HepG2 (cell line): Measurements from ENCODE around the gene NME4. TPM values are rescaled to one million over a fixed set of nuclear protein-coding genes. Genes with fewer than 3 reads are reported as not detected.

Experiments
- ATAC-seq: fragments of 200-7000 bp; cut with Tn5 transposase; 3 replicates; pipeline ENCODE4 v1.9.1; 2020; ENCODE audit warnings: mild to moderate bottlenecking, moderate library complexity
- BruUV-seq: library from RNA; stranded (reverse); fragments of 400-500 nt; replicated peaks from 2 replicates; lab custom pipeline; 2021; lab: Mats Ljungman, UMichigan
- CTCF ChIA-PET: fragments of 300-600 bp; formaldehyde crosslinking; extraction: SDS; loops from one replicate; lab custom pipeline; 2021; ENCODE audit warnings: low total read pairs, inconsistent platforms, low intra/inter-chr PET ratio; lab: Yijun Ruan, JAX
- POLR2A ChIA-PET: fragments of 350-600 bp; sonication (Branson Sonifier 250); formaldehyde crosslinking; loops from one replicate; lab custom pipeline; 2020; ENCODE audit warnings: antibody characterized with exemption, inconsistent platforms; lab: Yijun Ruan, JAX
- DNase-seq: peaks from one replicate; pipeline ENCODE4 v3.0.0-alpha.2; 2015; ENCODE audit warnings: low spot score
- FAIRE-seq: peaks from 3 replicates; lab custom pipeline; 2011; peaks lifted over from hg19 to GRCh38; lab: Jason Lieb, UNC
- H2AFZ ChIP-seq: one replicate; pipeline ENCODE4 v1.6.1; 2011; ENCODE audit warnings: low read length, inconsistent platforms
- H3K27ac ChIP-seq: fragments of 300-600 bp; 3 replicates; pipeline ENCODE4 v1.8.0; 2011; ENCODE audit warnings: mixed run types, mild to moderate bottlenecking, mixed read lengths, low read length, inconsistent platforms; ENCODE audit not compliant: insufficient read depth; ENCODE audit errors: extremely low read length
- H3K27me3 ChIP-seq, 2 experiments: fragments of 200-600 bp in 1 of 2; 2 replicates in 1 of 2; 3 replicates in 1 of 2; pipeline versions ENCODE4 v1.6.0 to v1.8.0; 2011; ENCODE audit warnings: low read length in 2 of 2, mild to moderate bottlenecking in 2 of 2, moderate library complexity in 2 of 2, inconsistent platforms in 1 of 2; ENCODE audit not compliant: insufficient read depth in 2 of 2, control insufficient read depth in 1 of 2
- H3K36me3 ChIP-seq, 2 experiments: fragments of 200-600 bp in 1 of 2; replicated peaks in 1 of 2; 2 replicates in 1 of 2; 3 replicates in 1 of 2; pipeline versions ENCODE4 v1.5.1 to v1.8.0; 2011; ENCODE audit warnings: low read length in 2 of 2, inconsistent platforms in 1 of 2; ENCODE audit not compliant: insufficient read depth in 2 of 2, control insufficient read depth in 1 of 2
- H3K4me1 ChIP-seq: 2 replicates; pipeline ENCODE4 v1.5.1; 2012; ENCODE audit warnings: low read length, inconsistent platforms; ENCODE audit not compliant: insufficient read depth
- H3K4me2 ChIP-seq: 2 replicates; pipeline ENCODE4 v1.6.0; 2011; ENCODE audit warnings: low read depth, low read length, inconsistent platforms
- H3K4me3 ChIP-seq, 3 experiments: fragments of 200-600 bp in 1 of 3; sonication (generic), shearing (Covaris generic) in 1 of 3; replicated peaks in 1 of 3; 2 replicates each; pipeline ENCODE4 v1.5.1; 2011 to 2016; ENCODE audit warnings: low read length in 3 of 3, inconsistent platforms in 2 of 3, low read depth in 2 of 3, mild to moderate bottlenecking in 2 of 3, control low read depth in 1 of 3, mixed read lengths in 1 of 3; ENCODE audit not compliant: insufficient read depth in 1 of 3
- H3K79me2 ChIP-seq: one replicate; pipeline ENCODE4 v1.6.1; 2011; ENCODE audit warnings: low read length, inconsistent platforms; ENCODE audit not compliant: insufficient read depth
- H3K9ac ChIP-seq: 2 replicates; pipeline ENCODE4 v1.6.0; 2011; ENCODE audit warnings: mild to moderate bottlenecking, low read depth, low read length, inconsistent platforms; ENCODE audit not compliant: insufficient read depth
- H3K9me3 ChIP-seq: 2 replicates; pipeline ENCODE4 v1.5.1; 2012; ENCODE audit warnings: mild to moderate bottlenecking, low read length
- H4K20me1 ChIP-seq: 2 replicates; pipeline ENCODE4 v1.6.0; 2011; ENCODE audit warnings: inconsistent platforms, mild to moderate bottlenecking, low read length, moderate library complexity; ENCODE audit not compliant: insufficient read depth
- AHDC1 ChIP-seq: sonication (generic); formaldehyde crosslinking; IDR thresholded peaks from 2 replicates; pipeline ENCODE4 v1.5.1; 2020; ENCODE audit warnings: mild to moderate bottlenecking, missing genetic modification reagents, borderline replicate concordance
- MXD3 ChIP-seq: IDR thresholded peaks from 2 replicates; pipeline ENCODE4 v1.6.1; 2016; ENCODE audit warnings: mild to moderate bottlenecking, missing biosample characterization, missing genetic modification reagents
- PAX8 ChIP-seq: sonication (generic); formaldehyde crosslinking; IDR thresholded peaks from 2 replicates; pipeline ENCODE4 v1.8.0; 2022; ENCODE audit warnings: mild to moderate bottlenecking, missing genetic modification reagents, borderline replicate concordance
- RFX3 ChIP-seq: IDR thresholded peaks from 2 replicates; pipeline ENCODE4 v1.6.1; 2016; ENCODE audit warnings: missing biosample characterization, missing genetic modification reagents
- SNAPC2 ChIP-seq: sonication (generic); formaldehyde crosslinking; IDR thresholded peaks from 2 replicates; pipeline ENCODE4 v1.8.1; 2022; ENCODE audit warnings: mild to moderate bottlenecking, missing genetic modification reagents
- THYN1 ChIP-seq: sonication (generic); formaldehyde crosslinking; IDR thresholded peaks from 2 replicates; pipeline ENCODE4 v1.8.1; 2023; ENCODE audit warnings: low read depth, mild to moderate bottlenecking, moderate library complexity, missing genetic modification reagents, borderline replicate concordance
- TRAFD1 ChIP-seq: sonication (generic); formaldehyde crosslinking; IDR thresholded peaks from 2 replicates; pipeline ENCODE4 v1.5.1; 2020; ENCODE audit warnings: missing genetic modification reagents, mild to moderate bottlenecking, borderline replicate concordance
- ZKSCAN8 ChIP-seq: IDR thresholded peaks from 2 replicates; pipeline ENCODE4 v1.6.1; 2016; ENCODE audit warnings: borderline replicate concordance, missing genetic modification reagents, missing compliant biosample characterization
- ZNF432 ChIP-seq: sonication (generic); formaldehyde crosslinking; IDR thresholded peaks from 2 replicates; pipeline ENCODE4 v1.5.0; 2020; ENCODE audit warnings: missing genetic modification reagents, mild to moderate bottlenecking, borderline replicate concordance
- ZNF570 ChIP-seq: sonication (generic); formaldehyde crosslinking; IDR thresholded peaks from 2 replicates; pipeline ENCODE4 v1.4.0; 2020; ENCODE audit warnings: mild to moderate bottlenecking, missing genetic modification reagents, borderline replicate concordance
- ZNF7 ChIP-seq: IDR thresholded peaks from 2 replicates; pipeline ENCODE4 v1.6.1; 2016; ENCODE audit warnings: missing biosample characterization, missing genetic modification reagents
- WGBS: methylation state at CpG from one replicate; pipeline ENCODE4 v1.1.6; 2017; ENCODE audit warnings: low lambda C conversion rate; 5-methylcytosine and 5-hydroxymethylcytosine counted together
- in situ Hi-C: cut with HindIII; loops from 2 replicates; pipeline ENCODE4 v1.10.0; 2017; ENCODE audit warnings: low pct_unique_long_range_greater_than_20kb; ENCODE audit not compliant: extremely low pct_ligation_motif_present
- intact Hi-C: fragments of 100-400 bp; cut with micrococcal nuclease; formaldehyde crosslinking; loops from one replicate; pipeline ENCODE4 v1.10.0; 2022; ENCODE audit not compliant: unreplicated experiment
- polyA plus RNA-seq, 8 experiments: library from polyadenylated mRNA; depleted of rRNA in 3 of 8; stranded (reverse) in 7 of 8; unstranded in 1 of 8; fragments of >200 nt; fragmentation: Illumina TruSeq in 4 of 8; extraction: Trizol in 4 of 8; gene quantifications; 2 replicates each; pipeline versions ENCODE4 v1.2.1 to v1.2.3, GENCODE V29; 2011 to 2016; ENCODE audit warnings: low read depth in 4 of 8, missing spikeins in 1 of 8, mixed read lengths in 1 of 8; ENCODE audit not compliant: insufficient read depth in 1 of 8
- total RNA-seq, 5 experiments: library from RNA; depleted of rRNA; stranded (reverse); fragments of >200 nt; fragmentation: Illumina TruSeq; extraction: Trizol; gene quantifications; 2 replicates each; pipeline ENCODE4 v1.2.3, GENCODE V29; 2016; ENCODE audit warnings: low read depth in 1 of 5

The NME4 gene
- total and polyA plus RNA-seq, 2 of the 13 experiments (the other 11 are each of a cell fraction or from before 2014, with no cell fraction given): 121 to 263 TPM

GRCh38 chr16:373848-374615 lies 23.0 kb upstream of the NME4 start:
- ATAC-seq (no peak), DNase-seq (no peak), FAIRE-seq (no peak)
- TF ChIP-seq ZKSCAN8 (CRISPR knock-in tag) (no peak), PAX8 (CRISPR knock-in tag) (no peak), SNAPC2 (CRISPR knock-in tag) (no peak), THYN1 (no peak), ZNF570 (CRISPR knock-in tag) (no peak), AHDC1 (CRISPR knock-in tag) (no peak), TRAFD1 (CRISPR knock-in tag) (no peak), RFX3 (CRISPR knock-in tag) (no peak), ZNF7 (CRISPR knock-in tag) (no peak), MXD3 (no peak), ZNF432 (no peak)
- 96% methylated on average over 20 of the region's 44 CpGs for WGBS
- Histone ChIP-seq H2AFZ (no peak overlapping the region), H3K27ac (no peak overlapping the region), H3K27me3 (no peaks in the 10 kb centered on the region), H3K4me2 (no peak overlapping the region), H3K9me3 (no peaks in the 10 kb centered on the region), H3K79me2 (peaks cover 7% of the 10 kb centered on the region), H3K36me3 (peaks cover 16 to 27% of the 10 kb centered on the region in 2 experiments; a peak in 4 of 5 replicates), H3K4me1 (peaks cover 16% of the 10 kb centered on the region), H3K9ac (no peak overlapping the region), H4K20me1 (no peaks in the 10 kb centered on the region), H3K4me3 (no peak overlapping the region)
- intact Hi-C loops: no loop called here
- CTCF ChIA-PET: no interaction called here
- POLR2A ChIA-PET: no interaction called here
- BruUV-seq: no TSS peak
- in situ Hi-C loops: no loop called here
